Left lung (tissue), 10 donors: ENCODE measurements around the gene COX19. TPM values are rescaled to one million over a fixed set of nuclear protein-coding genes. Genes with fewer than 3 reads are reported as not detected.

Experiments used
- ATAC-seq: fragments of 200-7000 bp; cut with Tn5 transposase; one replicate; pipeline ENCODE4 v1.9.1; 2020; ENCODE audit warnings: moderate library complexity
- DNase-seq, 4 donors: peaks; one replicate each; pipeline ENCODE4 v3.0.0-alpha.2; 2013 to 2020
- H3K27ac ChIP-seq, 2 donors: fragments of 200-600 bp; sonication (generic) in 1 of 2; one replicate each; pipeline versions ENCODE4 v1.5.0 to v1.8.0; 2020 to 2021
- H3K27me3 ChIP-seq, 2 donors: fragments of 200-600 bp; sonication (generic) in 1 of 2; one replicate each; pipeline versions ENCODE4 v1.5.0 to v1.8.0; 2020 to 2021
- H3K36me3 ChIP-seq, 2 donors: fragments of 200-600 bp; sonication (generic) in 1 of 2; one replicate each; pipeline versions ENCODE4 v1.5.0 to v1.8.0; 2020 to 2021
- H3K4me1 ChIP-seq, 2 donors: fragments of 200-600 bp; one replicate each; pipeline ENCODE4 v1.8.0; 2021
- H3K4me3 ChIP-seq, 2 donors: fragments of 200-600 bp; sonication (generic) in 1 of 2; one replicate each; pipeline versions ENCODE4 v1.5.0 to v1.8.0; 2020 to 2021; ENCODE audit warnings: mild to moderate bottlenecking in 1 of 2
- H3K9me3 ChIP-seq, 2 donors: fragments of 200-600 bp; sonication (generic) in 1 of 2; one replicate each; pipeline versions ENCODE4 v1.5.0 to v1.8.0; 2020 to 2021
- CTCF ChIP-seq, 2 donors: fragments of 200-600 bp; sonication (generic) in 1 of 2; IDR thresholded peaks; one replicate each; pipeline versions ENCODE4 v1.5.0 to v1.8.0; 2021; ENCODE audit warnings: antibody characterized with exemption in 2 of 2
- intact Hi-C, 2 donors: fragments of 100-400 bp; cut with DNase I; formaldehyde crosslinking; loops; one replicate each; pipeline versions ENCODE4 v1.11.2 to v1.14.2; 2022
- polyA plus RNA-seq, 6 donors: library from polyadenylated mRNA; unstranded; fragments of 120-200 nt; gene quantifications; one replicate each; pipeline ENCODE4 v1.2.1, GENCODE V29; 2013; ENCODE audit not compliant: insufficient read length in 6 of 6
- total RNA-seq, 2 donors: library from RNA; stranded (reverse); fragmentation: NEBNext Ultra II Directional; extraction: Animal tissue kit (Norgen Biotek cat#: 25700); gene quantifications; one replicate each; pipeline ENCODE4 v1.2.1, GENCODE V29; 2021
- donor health status: DM: no; HTN: yes; CAD: no.
- donor health status: DM: no; HTN: no; CAD: no.

COX19 gene
- total and polyA plus RNA-seq, 8 donors: 9.1 to 18.1 (median 16.4) TPM

GRCh38 chr7:972110-972509 lies 3.2 kb downstream of the COX19 start:
- peaks cover 6 to 61% of the 10 kb centered on the region in 2 donors for H3K36me3 ChIP-seq

GRCh38 chr7:970744-971143 lies 4.6 kb downstream of the COX19 start:
- no peak for TF ChIP-seq CTCF (IDR thresholded peaks at IDR 0.05)
- Histone ChIP-seq H3K36me3 (peaks cover 6 to 70% of the 10 kb centered on the region in 2 donors), H3K27ac (no peak overlapping the region), H3K4me3 (no peak overlapping the region), H3K9me3 (no peaks in the 10 kb centered on the region), H3K27me3 (no peaks in the 10 kb centered on the region), H3K4me1 (peaks cover 17 to 58% of the 10 kb centered on the region in 2 donors)
- DNase-seq (no peak), ATAC-seq (no peak)
- intact Hi-C loops: no loop called here

More at GRCh38 chr7:972110-972509, 3.2 kb downstream of the COX19 start:
- DNase-seq: no peak
- ATAC-seq: no peak
- no peaks in the 10 kb centered on the region for H3K9me3 ChIP-seq
- TF ChIP-seq CTCF (IDR thresholded peaks at IDR 0.05): no peak
- H3K27ac ChIP-seq: no peak overlapping the region
- H3K4me3 ChIP-seq: no peak overlapping the region
- no peaks in the 10 kb centered on the region for H3K27me3 ChIP-seq
- peaks cover 17 to 49% of the 10 kb centered on the region in 2 donors for H3K4me1 ChIP-seq
- intact Hi-C loops: no loop called here

- H3K27me3 ChIP-seq: no peaks in the 10 kb centered on the region
- no peak for TF ChIP-seq CTCF (IDR thresholded peaks at IDR 0.05)
- H3K4me3 ChIP-seq: no peak overlapping the region
- H3K36me3 ChIP-seq: peaks cover 6 to 70% of the 10 kb centered on the region in 2 donors
- ATAC-seq (no peak), DNase-seq (peak in 1 of 4 donors; percentile 60)
- no peaks in the 10 kb centered on the region for H3K9me3 ChIP-seq
- peaks cover 22 to 67% of the 10 kb centered on the region in 2 donors for H3K4me1 ChIP-seq
- intact Hi-C loops: no loop called here
- H3K27ac ChIP-seq: no peak overlapping the region
Observed at GRCh38 chr7:969403-969802, 5.9 kb downstream of the COX19 start.

GRCh38 chr7:968205-969105 lies 6.9 kb downstream of the COX19 start:
- Histone ChIP-seq H3K9me3 (no peaks in the 10 kb centered on the region), H3K4me3 (no peak overlapping the region), H3K36me3 (peaks cover 6 to 70% of the 10 kb centered on the region in 2 donors), H3K4me1 (peaks cover 14 to 67% of the 10 kb centered on the region in 2 donors), H3K27me3 (peaks cover 0 to 5% of the 10 kb centered on the region in 2 donors), H3K27ac (no peak overlapping the region)
- ATAC-seq (no peak), DNase-seq (no peak)
- intact Hi-C loops: no loop called here
- TF ChIP-seq CTCF (IDR thresholded peaks at IDR 0.05): no peak

GRCh38 chr7:967361-968082 lies 7.8 kb downstream of the COX19 start:
- Histone ChIP-seq H3K27ac (no peak overlapping the region), H3K27me3 (peaks cover 0 to 14% of the 10 kb centered on the region in 2 donors), H3K4me1 (peaks cover 6 to 62% of the 10 kb centered on the region in 2 donors), H3K4me3 (no peak overlapping the region), H3K9me3 (no peaks in the 10 kb centered on the region), H3K36me3 (peaks cover 4 to 63% of the 10 kb centered on the region in 2 donors)
- no peak for TF ChIP-seq CTCF (IDR thresholded peaks at IDR 0.05)
- ATAC-seq: no peak
- intact Hi-C loops: no loop called here
- DNase-seq: peak in 1 of 4 donors; percentile 67
